SK-N-SH (cell line): ENCODE measurements around the gene ISG20. TPM values are rescaled to one million over a fixed set of nuclear protein-coding genes. Genes with fewer than 3 reads are reported as not detected.

Source experiments
- CTCF ChIA-PET: fragments of 300-600, 350-600 bp; formaldehyde crosslinking; extraction: SDS; loops from one replicate; lab custom pipeline; 2021; lab: Yijun Ruan, JAX
- POLR2A ChIA-PET: fragments of 350-600 bp; sonication (Branson Sonifier 250); formaldehyde crosslinking; extraction: SDS; loops from one replicate; lab custom pipeline; 2020; ENCODE audit warnings: antibody characterized with exemption, inconsistent platforms; lab: Yijun Ruan, JAX
- DNase-seq: peaks from one replicate; pipeline ENCODE4 v3.0.0; 2012
- H2AFZ ChIP-seq: fragments of 200-600 bp; sonication (generic); 2 replicates; pipeline ENCODE4 v1.8.1; 2016; ENCODE audit warnings: antibody characterized with exemption, mild to moderate bottlenecking, low read depth
- H3F3A ChIP-seq: fragments of 200-600 bp; sonication (generic); replicated peaks from 2 replicates; pipeline ENCODE3; 2016; ENCODE audit warnings: antibody characterized with exemption, mild to moderate bottlenecking; ENCODE audit not compliant: insufficient read depth
- H3K27ac ChIP-seq, 2 experiments: fragments of 200-500 bp in 1 of 2; fragments of 200-600 bp in 1 of 2; sonication (Bioruptor generic) in 1 of 2; sonication (generic), shearing (Covaris generic) in 1 of 2; 2 replicates each; pipeline versions ENCODE4 v1.5.1 to v1.6.1; 2014 to 2016; ENCODE audit warnings: low read depth in 2 of 2, inconsistent platforms in 1 of 2, low read length in 1 of 2, mild to moderate bottlenecking in 1 of 2, mixed read lengths in 1 of 2
- H3K27me3 ChIP-seq: fragments of 200-600 bp; sonication (generic), shearing (Covaris generic); 2 replicates; pipeline ENCODE4 v1.6.1; 2016; ENCODE audit warnings: mixed run types; ENCODE audit not compliant: insufficient read depth
- H3K36me3 ChIP-seq, 2 experiments: fragments of 200-500 bp in 1 of 2; fragments of 200-600 bp in 1 of 2; sonication (Bioruptor generic) in 1 of 2; sonication (generic) in 1 of 2; replicated peaks in 1 of 2; 2 replicates each; pipeline versions ENCODE3 to v1.5.1; 2014 to 2016; ENCODE audit warnings: low read length in 1 of 2, mild to moderate bottlenecking in 1 of 2; ENCODE audit not compliant: insufficient read depth in 2 of 2, control insufficient read depth in 1 of 2
- H3K4me1 ChIP-seq, 2 experiments: fragments of 200-500 bp in 1 of 2; fragments of 200-600 bp in 1 of 2; sonication (Bioruptor generic) in 1 of 2; sonication (generic), shearing (Covaris generic) in 1 of 2; 2 replicates each; pipeline versions ENCODE4 v1.5.1 to v1.6.1; 2014 to 2016; ENCODE audit warnings: low read depth in 1 of 2, low read length in 1 of 2, mixed run types in 1 of 2; ENCODE audit not compliant: insufficient read depth in 2 of 2, control insufficient read depth in 1 of 2
- H3K4me2 ChIP-seq: fragments of 200-600 bp; sonication (generic), shearing (Covaris generic); 2 replicates; pipeline ENCODE4 v1.6.1; 2017; ENCODE audit warnings: mixed run types
- H3K4me3 ChIP-seq, 2 experiments: fragments of 200-500 bp in 1 of 2; fragments of 200-600 bp in 1 of 2; sonication (Bioruptor generic) in 1 of 2; sonication (generic), shearing (Covaris generic) in 1 of 2; 2 replicates each; pipeline versions ENCODE4 v1.5.1 to v1.8.1; 2014 to 2016; ENCODE audit warnings: low read depth in 2 of 2, inconsistent platforms in 1 of 2, low read length in 1 of 2, mild to moderate bottlenecking in 1 of 2, mixed read lengths in 1 of 2, moderate library complexity in 1 of 2
- H3K79me2 ChIP-seq: fragments of 200-600 bp; sonication (generic); 2 replicates; pipeline ENCODE4 v1.8.1; 2017; ENCODE audit warnings: mild to moderate bottlenecking; ENCODE audit not compliant: insufficient read depth
- H3K9ac ChIP-seq: fragments of 200-600 bp; sonication (generic); 2 replicates; pipeline ENCODE4 v1.6.1; 2017; ENCODE audit warnings: mixed run types
- H3K9me2 ChIP-seq: fragments of 200-600 bp; sonication (generic); 2 replicates; pipeline ENCODE4 v1.6.1; 2017; ENCODE audit warnings: mixed run types
- H3K9me3 ChIP-seq: fragments of 200-600 bp; sonication (generic); 2 replicates; pipeline ENCODE4 v1.6.1; 2017; ENCODE audit warnings: mixed run types, mild to moderate bottlenecking, moderate library complexity
- H4K20me1 ChIP-seq: fragments of 200-600 bp; sonication (generic); 2 replicates; pipeline ENCODE4 v1.6.1; 2017; ENCODE audit warnings: mild to moderate bottlenecking, mixed run types; ENCODE audit not compliant: insufficient read depth
- ELF1 ChIP-seq: IDR thresholded peaks from 2 replicates; pipeline ENCODE4 v1.4.0; 2012
- EP300 ChIP-seq, 2 experiments: IDR thresholded peaks; 2 replicates each; pipeline versions ENCODE4 v1.4.0 to v1.6.1; 2012; ENCODE audit warnings: borderline replicate concordance in 1 of 2, low read depth in 1 of 2, low read length in 1 of 2
- FOXM1 ChIP-seq: IDR thresholded peaks from 2 replicates; pipeline ENCODE4 v1.4.0; 2012; ENCODE audit warnings: low read depth, mild to moderate bottlenecking
- GATA2 ChIP-seq: sonication (generic); formaldehyde crosslinking; IDR thresholded peaks from 2 replicates; pipeline ENCODE4 v1.5.0; 2020; ENCODE audit warnings: mild to moderate bottlenecking, missing genetic modification reagents
- MEF2A ChIP-seq: IDR thresholded peaks from 2 replicates; pipeline ENCODE4 v1.4.0; 2012; ENCODE audit warnings: low read depth, borderline replicate concordance
- MXI1 ChIP-seq: IDR thresholded peaks from 2 replicates; pipeline ENCODE4 v1.6.1; 2012; ENCODE audit warnings: mild to moderate bottlenecking, low read depth, low read length, improper control_type of control experiment
- NFIC ChIP-seq: IDR thresholded peaks from 2 replicates; pipeline ENCODE4 v1.4.0; 2012; ENCODE audit warnings: borderline replicate concordance
- NRF1 ChIP-seq: IDR thresholded peaks from 2 replicates; pipeline ENCODE4 v1.6.1; 2012; ENCODE audit warnings: low read depth, mild to moderate bottlenecking, low read length
- RAD21 ChIP-seq: IDR thresholded peaks from 2 replicates; pipeline ENCODE4 v1.6.1; 2012; ENCODE audit warnings: mild to moderate bottlenecking, low read length
- RCOR1 ChIP-seq: fragments of 150-350 bp; IDR thresholded peaks from 2 replicates; pipeline ENCODE4 v1.6.1; 2017; ENCODE audit warnings: antibody characterized with exemption, low read length
- RXRA ChIP-seq: IDR thresholded peaks from 2 replicates; pipeline ENCODE4 v1.4.0; 2012; ENCODE audit warnings: low read depth, mild to moderate bottlenecking, borderline replicate concordance
- SIN3A ChIP-seq: IDR thresholded peaks from 2 replicates; pipeline ENCODE4 v1.6.1; 2012; ENCODE audit warnings: low read depth, mild to moderate bottlenecking, low read length, moderate library complexity, borderline replicate concordance
- SMC3 ChIP-seq: IDR thresholded peaks from 2 replicates; pipeline ENCODE4 v1.6.1; 2012; ENCODE audit warnings: low read depth, low read length, improper control_type of control experiment
- TAF1 ChIP-seq: IDR thresholded peaks from 2 replicates; pipeline ENCODE4 v1.6.1; 2012; ENCODE audit warnings: low read depth, mild to moderate bottlenecking, low read length, moderate library complexity, borderline replicate concordance
- TCF12 ChIP-seq: IDR thresholded peaks from 2 replicates; pipeline ENCODE4 v1.4.0; 2012
- TEAD4 ChIP-seq: IDR thresholded peaks from 2 replicates; pipeline ENCODE4 v1.4.0; 2012; ENCODE audit warnings: mild to moderate bottlenecking, borderline replicate concordance; ENCODE audit not compliant: insufficient read depth
- USF1 ChIP-seq: IDR thresholded peaks from 2 replicates; pipeline ENCODE4 v1.4.0; 2012; ENCODE audit warnings: low read depth, borderline replicate concordance
- WGBS: methylation state at CpG from one replicate; pipeline ENCODE4 v1.1.6; 2017; ENCODE audit warnings: low lambda C conversion rate; 5-methylcytosine and 5-hydroxymethylcytosine counted together
- polyA plus RNA-seq, 3 experiments: library from polyadenylated mRNA; depleted of rRNA; stranded (reverse); fragments of >200 nt; gene quantifications; 2 replicates each; pipeline ENCODE4 v1.2.3, GENCODE V29; 2012
- TF ChIP-seq, protein P1 (sequence below): fragments of 150-350 bp; IDR thresholded peaks from 2 replicates; pipeline ENCODE4 v1.6.1; 2017; ENCODE audit warnings: antibody characterized with exemption, low read length, low read depth, borderline replicate concordance
- TF ChIP-seq, protein P2 (sequence below): IDR thresholded peaks from 2 replicates; pipeline ENCODE4 v1.4.0; 2012; ENCODE audit warnings: low read depth, borderline replicate concordance
- TF ChIP-seq, protein P3 (sequence below): IDR thresholded peaks from 2 replicates; pipeline ENCODE4 v1.6.1; 2012; ENCODE audit warnings: mild to moderate bottlenecking, low read depth, low read length, moderate library complexity

ISG20 gene
- polyA plus RNA-seq, 1 of the 3 experiments (the other 2 are of a cell fraction), result 2.0 TPM

DNA sequence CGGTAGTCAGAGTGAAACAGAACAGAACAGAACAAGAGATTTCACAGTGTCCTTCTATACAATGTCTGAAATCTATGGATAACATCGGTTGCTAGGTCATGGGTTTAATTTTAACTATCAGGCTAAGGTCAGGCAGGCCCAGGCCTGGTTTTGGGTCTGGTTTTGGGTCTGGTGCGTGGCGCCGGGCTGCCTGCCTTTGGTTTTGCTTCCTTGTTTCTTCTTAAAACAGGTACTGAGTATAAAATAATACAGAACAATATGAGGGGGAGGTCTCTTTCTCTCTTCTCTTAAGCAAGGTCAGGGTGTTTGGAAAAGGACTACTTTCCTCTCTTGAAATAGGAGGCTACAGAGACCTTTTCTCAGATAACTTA is 16.2 kb upstream of the ISG20 start:
- Histone ChIP-seq H3K4me3 (peak overlapping the region; percentile 87 to 93), H3K9me2 (no peaks in the 10 kb centered on the region), H2AFZ (no peak overlapping the region), H3K27me3 (no peaks in the 10 kb centered on the region), H3K4me1 (peaks cover 17 to 18% of the 10 kb centered on the region in 2 experiments), H3K36me3 (peaks cover 28 to 31% of the 10 kb centered on the region in 2 experiments), H3K4me2 (peak overlapping the region; percentile 95), H3K9ac (peak overlapping the region; percentile 99), H4K20me1 (peaks cover 57% of the 10 kb centered on the region), H3K9me3 (no peaks in the 10 kb centered on the region), H3K79me2 (peaks cover 65% of the 10 kb centered on the region), H3K27ac (peak overlapping the region; percentile 12 to 84; a peak in 2 of 4 replicates), H3F3A (no peaks in the 10 kb centered on the region)
- no peak for DNase-seq
- WGBS, result 21% methylated on average over 5 of the region's 5 CpGs
- TF ChIP-seq EP300 (IDR thresholded peaks at IDR 0.05; ENCODE audit: borderline replicate concordance in 1 of 2, low read depth in 1 of 2, low read length in 1 of 2) (no peak), MEF2A (no peak), TAF1 (no peak), SIN3A (no peak), TEAD4 (no peak), TCF12 (no peak), RAD21 (no peak), RCOR1 (no peak), FOXM1 (no peak), RXRA (no peak), NRF1 (no peak), NFIC (no peak), ELF1 (no peak), GATA2 (CRISPR knock-in tag) (no peak), MXI1 (no peak), SMC3 (no peak), USF1 (no peak)
- TF ChIP-seq, protein P1, sequence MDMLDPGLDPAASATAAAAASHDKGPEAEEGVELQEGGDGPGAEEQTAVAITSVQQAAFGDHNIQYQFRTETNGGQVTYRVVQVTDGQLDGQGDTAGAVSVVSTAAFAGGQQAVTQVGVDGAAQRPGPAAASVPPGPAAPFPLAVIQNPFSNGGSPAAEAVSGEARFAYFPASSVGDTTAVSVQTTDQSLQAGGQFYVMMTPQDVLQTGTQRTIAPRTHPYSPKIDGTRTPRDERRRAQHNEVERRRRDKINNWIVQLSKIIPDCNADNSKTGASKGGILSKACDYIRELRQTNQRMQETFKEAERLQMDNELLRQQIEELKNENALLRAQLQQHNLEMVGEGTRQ, result no peak
- TF ChIP-seq, protein P2, sequence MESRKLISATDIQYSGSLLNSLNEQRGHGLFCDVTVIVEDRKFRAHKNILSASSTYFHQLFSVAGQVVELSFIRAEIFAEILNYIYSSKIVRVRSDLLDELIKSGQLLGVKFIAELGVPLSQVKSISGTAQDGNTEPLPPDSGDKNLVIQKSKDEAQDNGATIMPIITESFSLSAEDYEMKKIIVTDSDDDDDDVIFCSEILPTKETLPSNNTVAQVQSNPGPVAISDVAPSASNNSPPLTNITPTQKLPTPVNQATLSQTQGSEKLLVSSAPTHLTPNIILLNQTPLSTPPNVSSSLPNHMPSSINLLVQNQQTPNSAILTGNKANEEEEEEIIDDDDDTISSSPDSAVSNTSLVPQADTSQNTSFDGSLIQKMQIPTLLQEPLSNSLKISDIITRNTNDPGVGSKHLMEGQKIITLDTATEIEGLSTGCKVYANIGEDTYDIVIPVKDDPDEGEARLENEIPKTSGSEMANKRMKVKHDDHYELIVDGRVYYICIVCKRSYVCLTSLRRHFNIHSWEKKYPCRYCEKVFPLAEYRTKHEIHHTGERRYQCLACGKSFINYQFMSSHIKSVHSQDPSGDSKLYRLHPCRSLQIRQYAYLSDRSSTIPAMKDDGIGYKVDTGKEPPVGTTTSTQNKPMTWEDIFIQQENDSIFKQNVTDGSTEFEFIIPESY, result no peak
- TF ChIP-seq, protein P3, sequence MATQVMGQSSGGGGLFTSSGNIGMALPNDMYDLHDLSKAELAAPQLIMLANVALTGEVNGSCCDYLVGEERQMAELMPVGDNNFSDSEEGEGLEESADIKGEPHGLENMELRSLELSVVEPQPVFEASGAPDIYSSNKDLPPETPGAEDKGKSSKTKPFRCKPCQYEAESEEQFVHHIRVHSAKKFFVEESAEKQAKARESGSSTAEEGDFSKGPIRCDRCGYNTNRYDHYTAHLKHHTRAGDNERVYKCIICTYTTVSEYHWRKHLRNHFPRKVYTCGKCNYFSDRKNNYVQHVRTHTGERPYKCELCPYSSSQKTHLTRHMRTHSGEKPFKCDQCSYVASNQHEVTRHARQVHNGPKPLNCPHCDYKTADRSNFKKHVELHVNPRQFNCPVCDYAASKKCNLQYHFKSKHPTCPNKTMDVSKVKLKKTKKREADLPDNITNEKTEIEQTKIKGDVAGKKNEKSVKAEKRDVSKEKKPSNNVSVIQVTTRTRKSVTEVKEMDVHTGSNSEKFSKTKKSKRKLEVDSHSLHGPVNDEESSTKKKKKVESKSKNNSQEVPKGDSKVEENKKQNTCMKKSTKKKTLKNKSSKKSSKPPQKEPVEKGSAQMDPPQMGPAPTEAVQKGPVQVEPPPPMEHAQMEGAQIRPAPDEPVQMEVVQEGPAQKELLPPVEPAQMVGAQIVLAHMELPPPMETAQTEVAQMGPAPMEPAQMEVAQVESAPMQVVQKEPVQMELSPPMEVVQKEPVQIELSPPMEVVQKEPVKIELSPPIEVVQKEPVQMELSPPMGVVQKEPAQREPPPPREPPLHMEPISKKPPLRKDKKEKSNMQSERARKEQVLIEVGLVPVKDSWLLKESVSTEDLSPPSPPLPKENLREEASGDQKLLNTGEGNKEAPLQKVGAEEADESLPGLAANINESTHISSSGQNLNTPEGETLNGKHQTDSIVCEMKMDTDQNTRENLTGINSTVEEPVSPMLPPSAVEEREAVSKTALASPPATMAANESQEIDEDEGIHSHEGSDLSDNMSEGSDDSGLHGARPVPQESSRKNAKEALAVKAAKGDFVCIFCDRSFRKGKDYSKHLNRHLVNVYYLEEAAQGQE, result no peak
- ChIA-PET CTCF (interaction anchor here (0.7 to 1.5 kb wide), 3 partner anchors 146 to 155 kb away, joined by 3 to 7 read pairs (median 3); partner anchors contain the start of genes MRPL46 and MRPS11), POLR2A (interaction anchor here (1.0 kb wide), 1 partner anchor 21 kb away, joined by 3 read pairs; no protein-coding TSS in a partner anchor)
